ENCODE measurements around the gene MYBL2.

GRCh38 chr20:43658069-43658722, 8.7 kb upstream of the MYBL2 start:
- no peak for TF ChIP-seq CTCF (IDR thresholded peaks at IDR 0.05)
- TF ChIP-seq POLR2A (IDR thresholded peaks at IDR 0.05): no peak
